HUDEP-2 (cell line): ENCODE data around the gene NDEL1.
A peak's percentile ranks its signal among the peaks of the same experiment; 100 is the strongest.

Experiments used
- DNase-seq, 76 experiments: peaks; one replicate each; lab custom pipeline; 2025; ENCODE audit not compliant: unreplicated experiment in 76 of 76; lab: John Stamatoyannopoulos, UW

Gene NDEL1

DNA sequence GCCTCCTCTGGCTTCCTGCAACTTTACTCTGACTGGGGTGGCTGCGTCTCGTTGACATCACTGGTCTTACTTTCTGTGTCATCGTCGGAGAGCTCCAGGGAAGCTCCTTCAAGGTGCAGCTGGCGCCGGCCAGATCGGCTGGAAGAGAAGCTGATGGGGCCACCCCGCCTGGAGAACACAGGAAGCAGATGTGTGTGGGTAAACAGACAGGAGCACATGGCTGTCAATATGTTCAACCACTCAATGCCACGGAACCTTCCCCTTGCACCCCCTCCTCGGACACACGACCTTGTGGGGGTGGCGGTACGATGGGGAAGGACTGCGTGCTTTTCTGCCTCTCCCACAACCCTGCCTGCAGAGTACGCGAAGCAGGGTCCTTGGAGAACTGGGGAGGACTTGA is 40.1 kb downstream of the NDEL1 start:
- no peak for DNase-seq

DNA sequence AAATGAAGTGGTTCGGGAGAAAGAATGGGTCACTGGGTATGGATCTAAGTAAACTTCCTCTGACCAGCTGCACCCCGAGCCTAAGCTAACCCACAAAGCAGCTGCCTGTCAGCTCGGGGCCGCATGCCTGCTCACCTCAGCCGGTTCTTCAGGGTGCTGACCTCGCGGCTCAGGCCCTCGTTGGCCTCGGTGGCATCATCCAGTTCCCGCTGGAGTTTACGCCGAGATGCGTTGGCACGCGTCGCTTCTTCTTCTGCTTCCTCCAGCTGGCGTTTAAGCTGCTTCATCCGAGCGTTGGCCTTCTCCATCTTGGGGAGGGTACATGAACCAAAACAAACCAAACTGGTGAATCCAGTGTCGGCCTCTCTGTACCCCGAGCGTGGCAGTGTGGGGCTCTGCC is 41.1 kb downstream of the NDEL1 start:
- DNase-seq = no peak

DNA sequence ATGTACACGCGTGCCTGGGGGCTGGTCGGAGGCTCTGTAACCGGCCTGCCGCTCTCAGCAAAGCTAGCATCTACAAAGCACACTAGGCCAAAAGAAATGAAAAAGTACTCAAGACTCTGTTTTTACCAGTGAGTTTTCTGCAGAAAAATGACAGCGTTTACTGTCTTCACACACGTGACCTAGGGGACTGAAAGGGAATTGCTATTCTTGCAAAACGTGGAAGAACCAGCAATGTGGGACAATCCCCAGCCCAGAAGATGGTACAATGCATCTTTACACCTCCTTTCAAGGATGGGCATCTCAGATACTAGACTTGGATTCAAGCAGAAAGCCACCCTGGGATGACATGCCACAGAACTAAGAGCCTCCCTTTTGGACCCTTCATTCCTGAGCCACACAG is 41.5 kb downstream of the NDEL1 start:
- no peak for DNase-seq

- no peak for DNase-seq
Measured at GRCh38 chr17:8477715-8478441, 42.2 kb downstream of the NDEL1 start.

GRCh38 chr17:8479431-8479947 is 43.8 kb downstream of the NDEL1 start:
- no peak for DNase-seq

GRCh38 chr17:8480011-8480976 is 44.6 kb downstream of the NDEL1 start:
- DNase-seq = no peak

DNA sequence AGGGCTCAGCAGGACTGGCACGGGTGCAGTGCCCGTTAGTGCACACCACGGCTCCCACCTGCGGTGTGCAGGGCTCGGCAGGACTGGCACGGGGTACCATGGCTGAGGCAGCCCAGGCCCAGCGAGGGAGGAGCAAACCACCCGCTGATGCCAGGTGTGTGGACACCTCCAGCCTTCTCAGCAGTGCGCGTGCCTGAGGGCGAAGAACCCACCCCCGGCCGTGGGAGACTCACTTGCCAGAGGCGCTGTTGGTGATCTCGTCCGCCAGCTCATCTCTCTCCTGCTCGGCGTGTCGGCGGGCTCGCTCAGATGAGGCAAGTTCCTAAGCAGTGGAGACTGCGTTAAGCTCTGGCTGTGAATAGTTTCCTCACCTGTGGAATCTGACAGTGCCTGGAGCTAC is 45.4 kb downstream of the NDEL1 start:
- DNase-seq = no peak

DNA sequence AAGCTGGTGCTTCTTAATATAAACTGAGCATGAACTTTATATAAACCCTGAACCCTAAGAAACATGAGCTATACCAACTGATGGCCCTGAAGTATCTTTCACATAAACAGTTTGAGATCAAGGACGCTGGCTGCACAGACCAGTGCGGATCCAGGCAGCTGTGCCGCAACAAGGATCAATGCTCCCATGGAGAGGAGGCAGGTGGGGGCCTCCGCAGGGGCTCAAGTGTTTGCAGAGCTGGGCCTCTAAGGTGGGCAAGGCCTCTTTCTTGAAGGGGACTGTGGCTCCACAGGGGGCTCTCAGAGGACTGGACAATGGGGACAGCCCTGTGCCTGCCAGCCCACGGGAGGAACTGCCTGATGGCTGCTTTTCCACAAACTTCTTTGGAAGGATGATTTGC is 46.0 kb downstream of the NDEL1 start:
- DNase-seq = no peak

GRCh38 chr17:8482546-8482945 is 46.9 kb downstream of the NDEL1 start:
- no peak for DNase-seq

GRCh38 chr17:8484465-8484864 is 48.8 kb downstream of the NDEL1 start:
- DNase-seq = no peak

DNA sequence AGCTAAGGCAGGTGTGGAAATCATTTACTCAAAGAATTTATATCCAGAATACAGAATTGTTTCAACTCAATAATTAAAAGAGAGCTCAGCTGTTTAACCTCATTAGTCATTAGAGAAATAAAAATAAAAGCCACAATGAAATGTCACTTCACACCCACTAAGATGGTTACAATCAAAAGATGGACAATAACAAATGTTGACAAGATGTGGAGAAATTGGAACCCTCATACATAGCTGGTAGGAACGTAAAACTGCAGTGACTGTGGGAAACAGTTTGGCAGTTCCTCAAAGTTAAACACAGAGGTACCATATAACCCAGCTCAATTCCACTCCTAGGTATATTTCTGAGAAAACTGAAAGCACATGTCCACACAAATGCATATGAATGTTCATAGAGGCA is 49.8 kb downstream of the NDEL1 start:
- DNase-seq = no peak

- DNase-seq = no peak
Measured at GRCh38 chr17:8487130-8487645, 51.5 kb downstream of the NDEL1 start.

DNA sequence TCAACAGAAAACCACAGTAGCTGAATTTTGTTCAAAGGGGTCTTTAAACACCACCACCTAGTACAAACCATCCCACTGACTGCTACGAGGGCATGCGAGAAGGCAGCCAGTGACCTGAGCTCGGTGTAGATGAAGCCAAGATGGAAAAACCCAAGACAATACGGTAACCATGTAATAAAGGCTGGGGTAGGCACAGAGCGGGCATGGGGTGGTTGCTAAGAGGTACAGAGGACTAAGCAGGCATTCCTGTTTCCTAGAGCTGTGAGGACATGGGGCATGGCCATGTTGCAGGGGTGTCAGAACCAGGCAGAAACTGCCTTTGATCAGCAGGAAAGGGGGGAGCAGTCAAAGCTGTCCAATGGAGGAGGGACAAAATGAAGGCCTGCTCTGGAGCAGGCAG is 52.1 kb downstream of the NDEL1 start:
- DNase-seq = no peak

GRCh38 chr17:8488491-8488890 is 52.8 kb downstream of the NDEL1 start:
- no peak for DNase-seq

DNA sequence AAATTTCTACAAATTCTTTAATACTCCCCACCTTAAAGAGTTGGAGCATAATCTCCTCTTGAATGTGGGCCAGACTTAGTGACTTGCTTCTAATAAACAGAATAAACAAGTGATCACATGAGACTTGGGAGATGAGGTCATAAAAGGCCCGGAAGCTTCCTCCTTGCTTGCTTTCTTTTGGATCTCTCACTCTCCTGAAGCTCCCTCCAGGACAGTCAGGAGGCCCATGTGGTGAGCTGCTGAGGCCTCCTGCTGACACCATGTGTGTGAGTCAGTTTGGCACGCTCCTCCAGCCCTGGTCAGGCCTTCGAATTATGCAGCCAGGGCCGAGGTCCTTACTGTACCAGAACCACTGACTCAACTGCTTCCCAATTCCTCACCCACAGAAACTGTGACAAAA is 53.2 kb downstream of the NDEL1 start:
- peak in 4 of 76 experiments; percentile 7 to 14 (median 12) for DNase-seq

- DNase-seq = no peak
Measured at GRCh38 chr17:8489841-8490240, 54.2 kb downstream of the NDEL1 start.

DNA sequence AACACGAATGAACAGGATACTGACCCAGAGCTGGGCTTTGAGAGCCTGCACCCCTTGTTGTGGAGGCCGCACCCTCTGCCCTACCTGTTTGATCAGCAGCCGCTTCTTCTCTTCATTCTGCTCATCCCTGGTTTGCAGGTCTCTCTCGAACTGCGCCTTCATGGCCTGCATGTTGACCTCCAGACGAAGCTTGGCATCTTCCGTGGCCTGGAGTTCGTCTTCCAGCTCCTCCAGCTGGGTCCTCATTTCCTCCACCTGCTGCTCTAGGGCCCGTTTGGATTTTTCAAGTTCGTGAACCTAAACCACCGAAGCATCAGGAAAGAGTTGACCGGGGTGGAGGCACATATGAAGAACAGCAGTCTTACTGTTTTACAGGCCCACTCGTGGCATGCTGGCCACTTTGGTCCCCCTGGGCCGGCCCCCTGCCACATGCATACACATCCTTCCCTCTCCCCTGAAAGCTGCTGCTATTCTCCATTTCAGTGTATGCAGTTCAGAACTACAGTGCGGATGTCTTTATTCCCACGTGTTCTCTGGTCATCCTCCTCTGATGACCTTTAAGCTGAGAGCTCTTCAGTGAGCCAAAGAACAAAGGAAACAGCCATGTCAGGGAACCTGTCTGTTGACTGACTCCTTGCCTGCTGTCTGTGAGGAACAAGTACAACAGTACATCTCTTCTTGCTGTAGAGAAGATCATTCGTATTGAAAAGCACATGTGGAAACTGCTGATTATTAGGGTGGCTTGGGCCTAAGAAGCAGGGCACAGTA is 54.8 kb downstream of the NDEL1 start:
- no peak for DNase-seq

DNA sequence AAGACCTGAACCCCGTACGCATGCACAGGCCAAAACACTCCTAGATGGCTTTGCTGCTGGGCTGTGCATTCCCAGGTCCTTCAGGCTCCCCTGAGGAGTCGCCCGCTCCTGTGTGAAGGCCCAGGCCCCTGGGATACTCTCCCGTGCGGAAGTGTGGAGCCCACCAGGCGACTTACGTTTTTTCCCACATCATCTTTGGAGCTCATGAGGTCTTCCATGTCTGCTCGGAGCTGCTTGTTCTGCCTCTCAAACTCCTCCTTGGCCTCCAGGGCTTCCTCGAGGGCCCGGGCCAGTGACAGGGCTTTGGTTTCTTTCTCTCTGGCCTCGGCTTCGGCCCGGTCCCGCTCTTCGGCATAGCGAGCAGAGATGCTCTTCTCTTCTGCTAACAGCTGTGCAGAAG is 56.4 kb downstream of the NDEL1 start:
- no peak for DNase-seq

DNA sequence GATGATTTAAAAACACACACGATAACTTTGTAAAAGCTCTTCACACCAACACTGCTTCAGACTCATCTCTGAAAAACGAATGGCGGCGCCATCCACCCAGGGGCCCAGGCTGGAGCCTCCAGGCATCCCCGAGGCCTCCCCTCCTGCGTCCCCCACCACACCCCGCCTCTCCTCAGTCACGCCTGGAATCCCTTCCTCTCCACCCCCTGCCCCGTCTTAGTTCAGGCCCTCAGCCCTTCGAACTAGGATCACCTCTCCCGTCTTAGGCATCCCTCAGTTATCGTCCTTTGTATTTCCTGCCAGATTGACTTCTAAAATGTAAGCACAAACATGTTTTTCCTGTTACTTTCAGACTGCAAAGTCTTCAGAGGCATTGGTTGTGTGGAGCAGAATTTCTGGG is 58.3 kb downstream of the NDEL1 start:
- DNase-seq = no peak

DNA sequence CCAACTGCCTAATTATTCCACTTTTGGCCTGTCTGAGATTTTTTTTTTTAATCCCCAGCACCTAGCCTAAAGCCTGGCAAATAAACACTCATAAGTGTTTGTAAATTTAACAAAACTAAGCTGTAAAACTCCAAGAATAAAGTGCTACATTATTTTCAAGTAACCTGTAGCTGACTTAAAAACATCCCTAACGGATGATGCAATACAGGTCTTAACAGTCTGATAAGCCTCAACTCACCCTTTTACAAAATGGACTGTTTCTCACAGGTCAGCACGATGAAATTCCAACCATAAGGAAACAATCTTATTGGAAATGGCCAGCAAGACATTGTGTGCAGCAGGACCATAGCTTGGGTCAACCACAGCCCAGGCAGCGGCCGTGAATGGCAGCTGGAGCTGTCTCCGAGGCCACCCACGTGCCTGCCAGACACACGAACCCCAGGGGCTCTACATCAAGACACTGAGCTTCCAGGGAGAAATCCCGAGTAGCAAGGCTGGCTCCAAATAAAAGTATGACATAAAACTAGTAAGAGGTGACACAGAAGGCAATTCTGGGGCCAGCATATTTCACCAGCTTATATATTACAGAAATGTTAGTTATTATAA is 58.9 kb downstream of the NDEL1 start:
- DNase-seq = no peak
